ENCODE data around the gene MYH14. TPM values are rescaled to one million over a fixed set of nuclear protein-coding genes. Genes with fewer than 3 reads are reported as not detected.

The MYH14 gene
- total RNA-seq, 4 donors from 2014 or later: 139 to 475 (median 333) TPM

GRCh38 chr19:50213925-50214324 lies 10.5 kb downstream of the MYH14 start:
- Histone ChIP-seq H3K4me3 (no peak overlapping the region), H3K9me3 (peaks cover 0 to 4% (median 0%) of the 10 kb centered on the region in 4 donors), H3K27ac (peak overlapping the region in 1 of 4 donors; percentile 84), H3K27me3 (no peaks in the 10 kb centered on the region), H3K36me3 (peaks cover 0 to 63% (median 0%) of the 10 kb centered on the region in 3 donors), H3K4me1 (peaks cover 0 to 5% (median 0%) of the 10 kb centered on the region in 4 donors)
- no peak for DNase-seq
- TF ChIP-seq POLR2A (IDR thresholded peaks at IDR 0.05) (no peak), CTCF (IDR thresholded peaks at IDR 0.05) (no peak)

DNA sequence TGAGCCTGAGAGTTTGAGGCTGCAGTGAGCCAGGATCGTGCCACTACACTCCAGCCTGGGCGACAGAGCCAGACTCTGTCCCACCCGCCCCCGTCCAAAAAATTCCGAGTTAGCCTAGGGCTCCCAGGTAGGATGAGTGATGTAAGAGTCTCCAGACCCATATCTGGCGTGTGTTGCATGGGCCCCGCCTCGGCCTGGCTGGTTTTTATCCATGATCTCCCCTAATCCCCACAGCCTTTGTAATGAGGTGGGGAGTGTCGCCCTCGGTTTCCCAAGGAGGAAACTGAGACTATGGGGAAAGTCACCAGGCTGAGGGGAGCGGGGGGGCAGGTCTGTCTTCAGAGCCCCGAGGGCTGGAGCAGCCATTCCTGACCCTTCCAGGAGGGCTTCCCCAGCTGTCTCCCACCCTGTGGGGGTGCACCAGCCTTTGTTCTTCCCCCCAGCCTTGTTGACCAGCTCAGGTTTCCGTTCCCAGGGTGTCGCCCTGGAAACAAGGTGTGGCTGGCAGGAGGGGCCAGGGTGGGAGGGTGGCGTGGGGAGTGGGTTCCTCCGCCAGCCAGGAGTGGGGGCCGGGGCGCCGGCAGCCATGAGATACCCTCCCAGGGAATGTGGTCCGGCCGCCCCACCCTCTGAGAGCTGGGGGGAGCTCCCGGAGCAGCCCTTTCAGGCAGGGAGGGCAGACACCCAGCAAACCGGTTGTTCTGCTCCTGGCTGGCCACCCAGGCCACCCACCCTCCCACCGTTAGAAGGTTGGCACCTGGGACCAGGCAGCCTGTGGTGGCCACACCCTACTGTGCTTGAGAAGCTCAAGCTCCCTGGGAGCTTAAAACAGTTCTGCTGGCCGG lies 11.5 kb downstream of the MYH14 start:
- peaks cover 0 to 5% (median 0%) of the 10 kb centered on the region in 4 donors for H3K4me1 ChIP-seq
- TF ChIP-seq POLR2A (IDR thresholded peaks at IDR 0.05) (no peak), CTCF (IDR thresholded peaks at IDR 0.05) (no peak)
- DNase-seq: peak in 2 of 3 donors; percentile 78 to 79
- peaks cover 0 to 58% (median 0%) of the 10 kb centered on the region in 3 donors for H3K36me3 ChIP-seq
- H3K4me3 ChIP-seq: peak overlapping the region in 1 of 4 donors; percentile 9
- no peaks in the 10 kb centered on the region for H3K27me3 ChIP-seq
- peak overlapping the region in 3 of 4 donors; percentile 43 to 84 (median 69) for H3K27ac ChIP-seq
- H3K9me3 ChIP-seq: peaks cover 0 to 4% (median 0%) of the 10 kb centered on the region in 4 donors

DNA sequence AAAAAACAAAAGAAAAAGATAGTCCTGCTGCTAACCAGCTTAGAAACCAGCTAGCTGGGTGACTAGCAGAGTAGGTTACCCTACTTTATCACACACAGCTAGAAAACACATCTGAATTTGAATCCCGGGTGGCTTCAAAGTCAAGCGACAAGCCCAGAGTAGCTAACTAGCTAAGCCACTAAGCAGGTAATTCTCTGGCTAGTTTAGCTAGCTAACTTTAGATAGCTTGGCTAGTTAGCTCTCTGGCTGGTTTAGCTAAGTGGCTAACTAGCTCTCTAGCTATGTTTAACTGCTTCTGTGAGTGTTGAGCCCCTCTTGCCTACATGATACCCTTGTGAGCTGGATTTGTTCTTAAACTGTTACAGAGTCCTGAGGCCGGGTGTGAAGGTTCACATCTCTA lies 12.4 kb downstream of the MYH14 start:
- Histone ChIP-seq H3K27ac (peak overlapping the region in 2 of 4 donors; percentile 69 to 84), H3K9me3 (peaks cover 0 to 4% (median 0%) of the 10 kb centered on the region in 4 donors), H3K36me3 (peaks cover 0 to 56% (median 0%) of the 10 kb centered on the region in 3 donors), H3K4me3 (no peak overlapping the region), H3K27me3 (no peaks in the 10 kb centered on the region), H3K4me1 (peaks cover 0 to 5% (median 0%) of the 10 kb centered on the region in 4 donors)
- TF ChIP-seq POLR2A (IDR thresholded peaks at IDR 0.05) (no peak), CTCF (IDR thresholded peaks at IDR 0.05) (no peak)
- no peak for DNase-seq

- no peak for DNase-seq
- no peak overlapping the region for H3K27ac ChIP-seq
- H3K36me3 ChIP-seq: peaks cover 0 to 66% (median 0%) of the 10 kb centered on the region in 3 donors
- TF ChIP-seq POLR2A (IDR thresholded peaks at IDR 0.05): no peak
- TF ChIP-seq CTCF (IDR thresholded peaks at IDR 0.05): no peak
- no peaks in the 10 kb centered on the region for H3K4me1 ChIP-seq
- H3K27me3 ChIP-seq: no peaks in the 10 kb centered on the region
- H3K4me3 ChIP-seq: no peak overlapping the region
- no peaks in the 10 kb centered on the region for H3K9me3 ChIP-seq
Observed at GRCh38 chr19:50221087-50221486, 17.7 kb downstream of the MYH14 start.

GRCh38 chr19:50222691-50223438 lies 19.4 kb downstream of the MYH14 start:
- Histone ChIP-seq H3K4me3 (no peak overlapping the region), H3K36me3 (peaks cover 0 to 71% (median 0%) of the 10 kb centered on the region in 3 donors), H3K4me1 (no peaks in the 10 kb centered on the region), H3K27me3 (no peaks in the 10 kb centered on the region), H3K9me3 (no peaks in the 10 kb centered on the region), H3K27ac (no peak overlapping the region)
- no peak for DNase-seq
- no peak for TF ChIP-seq CTCF (IDR thresholded peaks at IDR 0.05)
- no peak for TF ChIP-seq POLR2A (IDR thresholded peaks at IDR 0.05)
